Right cardiac atrium (tissue), 5 donors: ENCODE data around the gene PTH2. TPM values are rescaled to one million over a fixed set of nuclear protein-coding genes. Genes with fewer than 3 reads are reported as not detected.

Experiments used
- ATAC-seq, 2 donors: fragments of 200-7000 bp; cut with Tn5 transposase; one replicate each; pipeline versions ENCODE4 v1.8.0 to v1.9.1; 2020; ENCODE audit warnings: moderate library complexity in 2 of 2, mild to moderate bottlenecking in 1 of 2
- DNase-seq, 3 donors: peaks; one replicate each; pipeline ENCODE4 v3.0.0-alpha.2; 2020
- H3K27ac ChIP-seq: one replicate; pipeline ENCODE4 v1.5.1; 2013; ENCODE audit warnings: mild to moderate bottlenecking, low read length, control low read depth, moderate library complexity
- H3K27me3 ChIP-seq: one replicate; pipeline ENCODE4 v1.6.1; 2013; ENCODE audit not compliant: control insufficient read depth, insufficient read depth
- H3K4me1 ChIP-seq: one replicate; pipeline ENCODE4 v1.6.1; 2013; ENCODE audit warnings: low read length; ENCODE audit not compliant: control insufficient read depth, insufficient read depth
- H3K4me3 ChIP-seq: one replicate; pipeline ENCODE4 v1.5.1; 2013; ENCODE audit warnings: low read length, control low read depth
- H3K9me3 ChIP-seq: one replicate; pipeline ENCODE4 v1.6.1; 2013; ENCODE audit warnings: low read length; ENCODE audit not compliant: control insufficient read depth
- WGBS: extraction: QIAGEN DNeasy Blood & Tissue Kit; methylation state at CpG from one replicate; pipeline ENCODE4 v1.1.7; 2013; 5-methylcytosine and 5-hydroxymethylcytosine counted together
- intact Hi-C, 4 donors: fragments of 100-400 bp; cut with DNase I; formaldehyde crosslinking; loops; one replicate each; pipeline versions ENCODE4 v1.11.0 to v1.14.0; 2022 to 2023
- long read RNA-seq, 4 donors: library from polyadenylated mRNA; unstranded; transcript quantifications; one replicate each; pipeline ENCODE4 v2.0.0, GENCODE V29; 2020 to 2021
- polyA plus RNA-seq: library from polyadenylated mRNA; stranded (reverse); fragments of 200-250 nt; gene quantifications from one replicate; pipeline ENCODE4 v1.2.3, GENCODE V29; 2013
- total RNA-seq, 4 donors: library from RNA; stranded (reverse); fragmentation: NEBNext Ultra II Directional; extraction: Animal tissue kit (Norgen Biotek cat#: 25700); gene quantifications; one replicate each; pipeline ENCODE4 v1.2.1, GENCODE V29; 2021
- donor health status: healthy with polysubstance abuse.
- donor health status: DM: no; HTN: yes; CAD: no.
- donor health status: DM: no; HTN: no; CAD: no.
- donor health status: DM: no; HTN: yes; CAD: no; lungs with severe emphysema.
- donor health status: DM: yes; HTN: yes; CAD: no.

Gene PTH2, protein sequence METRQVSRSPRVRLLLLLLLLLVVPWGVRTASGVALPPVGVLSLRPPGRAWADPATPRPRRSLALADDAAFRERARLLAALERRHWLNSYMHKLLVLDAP
- total RNA-seq (not detected), polyA plus RNA-seq (not detected)
- long read RNA-seq, donor 1, result 0 reads
- long read RNA-seq, donor 2, result 0 reads
- long read RNA-seq, donor 3, result 0 reads
- long read RNA-seq, donor 4, result 0 reads

DNA sequence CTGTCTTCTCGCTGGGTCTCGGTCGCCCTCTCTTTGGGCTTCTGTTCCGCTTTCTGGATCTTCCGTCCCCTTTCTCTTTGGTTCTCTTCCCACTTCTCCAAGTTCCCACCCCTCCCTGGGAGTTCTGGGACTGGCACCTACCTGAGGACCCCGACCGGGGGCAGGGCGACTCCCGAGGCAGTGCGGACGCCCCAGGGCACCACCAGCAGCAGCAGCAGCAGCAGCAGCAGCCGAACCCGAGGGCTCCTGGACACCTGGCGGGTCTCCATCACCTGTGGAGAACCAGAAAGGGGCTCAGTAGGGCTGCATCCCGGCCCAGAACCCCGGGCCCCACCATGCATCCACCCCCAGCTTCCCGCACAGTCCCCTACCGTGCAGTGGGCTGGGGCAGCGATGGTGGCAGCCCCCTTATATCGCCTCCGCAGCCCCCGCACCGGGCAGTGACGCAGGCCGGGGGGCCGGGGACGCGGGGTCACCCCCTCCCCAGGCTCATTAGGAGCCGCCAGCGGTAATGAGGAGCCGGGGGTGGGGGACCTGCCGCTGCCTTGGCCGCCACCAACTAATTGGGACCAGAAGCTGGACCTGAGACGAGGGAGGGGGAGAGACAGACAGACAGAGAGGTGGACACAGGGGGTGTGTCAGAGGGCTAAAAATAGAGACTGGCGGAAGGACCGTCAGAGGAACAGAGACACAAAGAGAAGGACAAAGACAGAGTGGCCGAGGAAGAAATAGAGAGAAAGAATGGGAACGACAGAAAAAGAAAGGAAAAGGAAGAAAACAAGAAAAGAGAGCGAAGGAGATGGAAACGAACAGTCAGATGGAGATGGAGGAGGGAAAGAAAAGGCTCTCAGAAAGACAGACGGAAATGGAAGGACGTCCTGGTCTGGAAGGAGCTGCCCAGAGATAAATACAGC lies at the start of gene PTH2:
PTH2 (minus strand) TSS at position 371 of the 914 bp plus-strand sequence; CDS start at position 269, 102 bp downstream.
- no peaks in the 10 kb centered on the region for H3K9me3 ChIP-seq
- WGBS, result 6% methylated on average over 42 of the region's 42 CpGs
- no peaks in the 10 kb centered on the region for H3K4me1 ChIP-seq
- no peak within 1 kb of the TSS for H3K27ac ChIP-seq
- H3K27me3 ChIP-seq, result no peaks in the 10 kb centered on the region
- H3K4me3 ChIP-seq, result peak within 1 kb of the TSS; percentile 0
- ATAC-seq, result no peak
- DNase-seq, result peak in 1 of 3 donors; percentile 26
- intact Hi-C loops, result loop anchor here in 1 of 4 donors (10.0 kb wide), 1 partner anchor 199 kb away; no protein-coding TSS in a partner anchor

DNA sequence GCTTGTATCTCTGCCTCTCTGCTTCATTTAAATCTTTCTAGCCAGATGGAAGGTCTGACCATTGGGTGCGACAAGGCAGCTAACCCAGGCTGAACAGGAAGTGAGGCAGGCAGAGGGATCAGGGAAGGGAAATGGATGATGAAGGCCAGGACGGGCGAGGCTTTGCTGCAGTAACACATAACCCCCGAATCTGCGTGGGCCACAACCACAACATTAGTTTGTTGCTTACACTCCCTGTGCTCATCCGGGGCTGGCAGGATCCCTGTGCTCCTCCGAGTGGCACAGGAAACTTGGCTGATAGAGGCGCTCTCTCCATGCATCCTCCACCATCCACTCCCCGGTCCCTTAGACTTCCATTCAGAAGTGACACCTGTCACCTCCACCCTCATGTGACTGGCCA lies 49.7 kb upstream of the PTH2 start:
- Histone ChIP-seq H3K4me1 (peaks cover 5% of the 10 kb centered on the region), H3K27ac (no peak overlapping the region), H3K9me3 (no peaks in the 10 kb centered on the region), H3K27me3 (no peaks in the 10 kb centered on the region), H3K4me3 (no peak overlapping the region)
- ATAC-seq, result no peak
- 67% methylated on average over 9 of the region's 9 CpGs for WGBS
- intact Hi-C loops, result no loop called here
- no peak for DNase-seq

DNA sequence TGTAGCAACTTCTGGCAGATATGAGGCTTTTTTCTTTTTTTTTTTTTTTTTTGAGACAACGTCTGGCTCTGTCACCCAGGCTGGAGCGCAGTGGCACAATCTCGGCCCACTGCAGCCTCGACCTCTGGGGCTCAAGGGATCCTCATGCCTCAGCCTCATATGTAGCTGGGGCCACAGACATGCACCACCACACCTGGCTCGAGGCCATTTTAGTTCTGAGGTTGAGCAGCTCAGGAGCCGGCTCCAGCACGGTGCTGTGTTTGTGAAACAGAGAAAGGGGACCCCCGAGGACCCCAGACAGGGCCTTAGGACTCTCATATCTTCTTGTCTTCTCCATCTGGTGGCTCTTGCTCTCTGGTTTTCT lies 47.4 kb upstream of the PTH2 start:
- intact Hi-C loops, result no loop called here
- no peaks in the 10 kb centered on the region for H3K9me3 ChIP-seq
- no peaks in the 10 kb centered on the region for H3K27me3 ChIP-seq
- no peak overlapping the region for H3K27ac ChIP-seq
- WGBS, result 73% methylated on average over 8 of the region's 8 CpGs
- H3K4me1 ChIP-seq, result peaks cover 5% of the 10 kb centered on the region
- DNase-seq (peak in 1 of 3 donors; percentile 74), ATAC-seq (no peak)
- no peak overlapping the region for H3K4me3 ChIP-seq

DNA sequence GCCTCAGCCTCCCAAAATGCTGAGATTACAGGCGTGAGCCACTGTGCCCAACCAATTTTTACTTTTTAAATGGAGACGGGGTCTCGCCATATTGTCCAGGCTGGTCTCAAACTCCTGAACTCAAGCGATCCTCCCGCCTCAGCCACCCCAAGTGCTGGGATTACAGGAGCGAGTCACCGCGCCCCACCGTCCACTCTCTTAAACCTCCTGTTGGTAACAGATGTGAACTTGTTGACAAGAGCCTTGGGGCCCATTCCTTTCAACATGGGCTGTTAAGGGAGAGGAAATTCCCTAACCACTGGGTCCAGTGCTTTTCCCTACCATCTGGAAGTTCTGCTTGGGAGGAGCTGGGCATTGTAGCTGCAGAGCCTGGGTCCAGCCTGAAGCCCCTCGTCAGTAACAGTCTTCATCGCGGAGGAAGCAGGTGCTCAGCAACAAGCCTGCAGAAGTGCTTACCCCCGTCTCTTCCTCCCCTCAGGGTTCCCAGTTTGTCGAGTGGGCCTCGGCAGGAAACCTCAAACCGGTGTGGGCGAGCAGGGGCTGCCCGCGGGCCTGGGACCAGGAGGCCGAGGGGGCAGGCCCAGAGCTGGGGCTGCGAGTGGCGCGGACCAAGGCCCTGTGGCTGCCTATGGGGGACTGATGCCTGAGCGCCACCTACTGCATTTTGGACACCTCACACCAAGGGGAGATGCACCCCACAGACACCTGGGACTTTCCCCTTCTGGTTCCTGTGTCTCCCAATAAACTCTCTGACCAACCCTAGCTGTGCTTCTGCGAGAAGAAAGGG lies 46.8 kb upstream of the PTH2 start:
- DNase-seq (peak in 2 of 3 donors; percentile 71 to 74), ATAC-seq (no peak)
- Histone ChIP-seq H3K4me1 (peaks cover 5% of the 10 kb centered on the region), H3K27me3 (no peaks in the 10 kb centered on the region), H3K27ac (peak overlapping the region; percentile 21), H3K4me3 (no peak overlapping the region), H3K9me3 (no peaks in the 10 kb centered on the region)
- intact Hi-C loops, result no loop called here
- WGBS, result 85% methylated on average over 25 of the region's 25 CpGs

DNA sequence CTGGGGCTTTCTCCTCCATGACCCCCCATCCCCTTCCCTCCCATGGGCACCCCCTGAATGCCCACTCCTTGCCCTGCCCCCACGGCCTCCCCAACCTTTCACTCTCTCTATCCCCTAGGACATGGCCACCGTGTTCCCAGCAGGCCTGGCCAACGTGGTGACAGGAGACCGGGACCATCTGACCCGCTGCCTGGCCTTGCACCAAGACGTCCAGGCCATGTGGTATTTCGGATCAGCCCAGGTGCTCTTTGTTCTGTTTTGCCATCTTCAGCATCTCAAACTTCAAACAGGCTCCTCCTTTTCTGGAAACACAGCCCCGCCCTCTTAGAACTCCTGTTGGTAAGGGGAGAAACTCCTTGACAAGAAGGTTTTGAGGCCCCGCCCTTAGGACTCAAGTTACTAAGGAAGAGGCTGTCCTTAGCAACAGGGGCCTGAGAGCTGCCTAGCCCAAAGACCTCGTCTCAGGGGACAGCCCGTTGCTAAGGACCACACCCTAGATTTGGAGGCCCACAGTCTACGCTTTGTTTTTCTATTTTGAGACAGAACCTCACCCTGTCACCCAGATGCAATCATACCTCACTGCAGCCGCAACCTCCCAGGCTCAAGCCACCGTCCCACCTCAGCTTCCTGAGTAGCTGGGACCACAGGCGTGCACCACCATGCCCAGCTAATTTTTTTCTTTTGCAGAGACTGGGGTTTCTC lies 45.7 kb upstream of the PTH2 start:
- 42% methylated on average over 15 of the region's 15 CpGs for WGBS
- Histone ChIP-seq H3K4me3 (no peak overlapping the region), H3K9me3 (no peaks in the 10 kb centered on the region), H3K27ac (peak overlapping the region; percentile 71), H3K27me3 (no peaks in the 10 kb centered on the region), H3K4me1 (peaks cover 5% of the 10 kb centered on the region)
- peak; percentile 90 to 94 (median 93) for DNase-seq
- intact Hi-C loops, result no loop called here
- peak; percentile 89 to 94 for ATAC-seq

DNA sequence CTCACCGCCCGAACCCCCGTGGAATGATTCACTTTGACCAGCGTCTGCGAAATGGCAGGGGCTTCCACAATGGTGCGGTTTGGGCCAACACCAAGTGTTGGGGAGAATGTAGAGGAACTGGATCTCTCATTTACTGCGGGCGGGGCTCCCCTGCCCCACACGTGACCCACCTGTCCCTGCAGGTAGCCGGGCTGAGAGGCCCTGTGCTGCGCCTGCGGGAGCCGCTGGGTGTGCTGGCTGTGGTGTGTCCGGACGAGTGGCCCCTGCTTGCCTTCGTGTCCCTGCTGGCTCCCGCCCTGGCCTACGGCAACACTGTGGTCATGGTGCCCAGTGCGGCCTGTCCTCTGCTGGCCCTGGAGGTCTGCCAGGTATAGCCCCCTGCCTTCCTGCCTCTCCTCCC lies 45.0 kb upstream of the PTH2 start:
- peak overlapping the region; percentile 23 for H3K27ac ChIP-seq
- H3K27me3 ChIP-seq, result no peaks in the 10 kb centered on the region
- WGBS, result 90% methylated on average over 19 of the region's 19 CpGs
- H3K9me3 ChIP-seq, result no peaks in the 10 kb centered on the region
- H3K4me3 ChIP-seq, result no peak overlapping the region
- peak in 2 of 3 donors; percentile 62 to 75 for DNase-seq
- peak in 1 of 2 donors; percentile 7 for ATAC-seq
- H3K4me1 ChIP-seq, result peaks cover 5% of the 10 kb centered on the region
- intact Hi-C loops, result no loop called here

DNA sequence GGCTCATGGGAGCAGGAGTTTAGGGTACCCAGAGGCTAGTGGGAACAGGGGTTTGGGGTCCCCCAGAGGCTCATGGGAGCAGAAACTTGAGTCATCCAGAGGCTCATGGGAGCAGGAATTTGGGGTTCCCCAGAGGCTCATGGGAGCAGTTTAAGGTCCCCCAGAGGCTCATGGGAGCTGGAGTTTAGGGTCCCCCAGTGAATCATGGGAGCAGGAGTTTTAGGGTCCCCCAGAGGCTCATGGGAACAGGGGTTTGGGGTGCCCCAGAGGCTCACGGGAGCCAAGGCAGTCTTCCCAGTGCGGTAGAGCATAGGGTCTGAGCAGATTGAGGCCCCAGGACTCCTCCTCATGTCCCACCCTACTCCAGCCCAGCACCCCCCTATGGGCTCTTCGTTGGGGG lies 42.1 kb upstream of the PTH2 start:
- no peaks in the 10 kb centered on the region for H3K27me3 ChIP-seq
- no peak overlapping the region for H3K4me3 ChIP-seq
- H3K4me1 ChIP-seq, result peaks cover 5% of the 10 kb centered on the region
- 89% methylated on average over 3 of the region's 3 CpGs for WGBS
- no peaks in the 10 kb centered on the region for H3K9me3 ChIP-seq
- H3K27ac ChIP-seq, result no peak overlapping the region
- ATAC-seq (no peak), DNase-seq (no peak)
- intact Hi-C loops, result no loop called here

DNA sequence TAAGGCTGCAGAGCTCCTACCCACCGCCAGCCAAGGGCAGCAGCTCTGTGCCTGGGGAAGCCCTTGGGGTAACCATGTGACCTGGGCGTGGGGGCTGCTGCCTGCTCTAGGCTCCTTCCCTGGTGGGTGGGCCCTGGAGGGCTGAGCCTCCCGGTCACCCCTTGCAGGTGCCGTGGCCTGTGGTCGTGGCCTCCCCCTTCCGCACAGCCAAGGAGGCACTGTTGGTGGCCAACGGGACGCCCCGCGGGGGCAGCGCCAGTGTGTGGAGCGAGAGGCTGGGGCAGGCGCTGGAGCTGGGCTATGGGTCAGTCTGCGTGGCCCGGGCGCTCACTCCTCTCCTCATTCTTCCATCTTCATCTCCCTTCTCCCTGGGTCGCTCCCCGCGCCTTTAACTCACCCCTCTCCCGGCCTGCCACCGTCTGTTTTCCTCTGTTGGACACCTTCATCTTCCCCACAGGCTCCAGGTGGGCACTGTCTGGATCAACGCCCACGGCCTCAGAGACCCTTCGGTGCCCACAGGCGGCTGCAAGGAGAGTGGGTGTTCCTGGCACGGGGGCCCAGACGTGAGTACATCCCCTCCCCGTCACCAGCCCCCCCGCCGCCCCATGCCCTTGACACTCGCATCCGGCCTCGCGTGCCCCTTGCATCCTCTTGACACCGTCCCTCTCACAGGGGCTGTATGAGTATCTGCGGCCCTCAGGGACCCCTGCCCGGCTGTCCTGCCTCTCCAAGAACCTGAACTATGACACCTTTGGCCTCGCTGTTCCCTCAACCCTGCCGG lies 40.9 kb upstream of the PTH2 start:
- ATAC-seq (no peak), DNase-seq (no peak)
- intact Hi-C loops, result no loop called here
- Histone ChIP-seq H3K4me3 (no peak overlapping the region), H3K9me3 (no peaks in the 10 kb centered on the region), H3K27ac (no peak overlapping the region), H3K4me1 (peaks cover 5% of the 10 kb centered on the region), H3K27me3 (no peaks in the 10 kb centered on the region)
- WGBS, result 90% methylated on average over 39 of the region's 39 CpGs

DNA sequence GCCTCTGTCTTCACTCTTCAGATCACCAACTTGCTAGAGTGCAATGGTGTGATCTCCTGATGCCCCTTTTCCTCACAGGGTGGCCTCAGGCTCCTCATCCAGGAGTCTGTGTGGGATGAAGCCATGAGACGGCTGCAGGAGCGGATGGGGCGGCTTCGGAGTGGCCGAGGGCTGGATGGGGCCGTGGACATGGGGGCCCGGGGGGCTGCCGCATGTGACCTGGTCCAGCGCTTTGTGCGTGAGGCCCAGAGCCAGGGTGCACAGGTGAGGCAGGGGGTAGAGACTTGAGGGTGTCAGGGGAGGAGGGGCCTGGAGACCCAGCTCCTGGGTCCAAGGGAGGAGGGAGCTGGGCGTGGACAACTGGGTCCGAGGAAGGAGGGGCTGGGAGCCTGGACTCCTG lies 39.3 kb upstream of the PTH2 start:
- intact Hi-C loops, result no loop called here
- 84% methylated on average over 12 of the region's 12 CpGs for WGBS
- no peak for DNase-seq

DNA sequence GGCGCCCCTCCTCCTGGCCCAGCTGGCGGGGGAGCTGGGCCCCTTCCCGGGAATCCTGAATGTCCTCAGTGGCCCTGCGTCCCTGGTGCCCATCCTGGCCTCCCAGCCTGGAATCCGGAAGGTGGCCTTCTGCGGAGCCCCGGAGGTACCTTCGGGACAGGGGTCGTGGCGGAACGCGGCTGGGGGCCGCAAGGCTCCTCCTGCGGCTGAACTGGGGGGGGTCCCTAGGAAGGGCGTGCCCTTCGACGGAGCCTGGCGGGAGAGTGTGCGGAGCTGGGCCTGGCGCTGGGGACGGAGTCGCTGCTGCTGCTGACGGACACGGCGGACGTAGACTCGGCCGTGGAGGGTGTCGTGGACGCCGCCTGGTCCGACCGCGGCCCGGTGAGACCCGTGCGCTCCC lies 38.4 kb upstream of the PTH2 start:
- Histone ChIP-seq H3K27ac (no peak overlapping the region), H3K4me3 (no peak overlapping the region), H3K4me1 (no peaks in the 10 kb centered on the region), H3K27me3 (no peaks in the 10 kb centered on the region), H3K9me3 (no peaks in the 10 kb centered on the region)
- DNase-seq (no peak), ATAC-seq (no peak)
- WGBS, result 98% methylated on average over 37 of the region's 37 CpGs
- intact Hi-C loops, result no loop called here

More for the DNA sequence above, 39.3 kb upstream of the PTH2 start:
- H3K27me3 ChIP-seq, result no peaks in the 10 kb centered on the region
- no peak overlapping the region for H3K27ac ChIP-seq
- no peak for ATAC-seq
- H3K4me3 ChIP-seq, result no peak overlapping the region
- no peaks in the 10 kb centered on the region for H3K4me1 ChIP-seq
- no peaks in the 10 kb centered on the region for H3K9me3 ChIP-seq
